ENCODE results near the gene CFAP65.

- TF ChIP-seq CREB1 (CRISPR knock-in tag; IDR thresholded peaks at IDR 0.05) (no peak), NFE2L1 (CRISPR knock-in tag; IDR thresholded peaks at IDR 0.05) (no peak), MLX (CRISPR knock-in tag; IDR thresholded peaks at IDR 0.05) (no peak), IRF2 (CRISPR knock-in tag; IDR thresholded peaks at IDR 0.05; ENCODE audit: borderline replicate concordance, low read depth) (no peak), CTCF (IDR thresholded peaks at IDR 0.05) (no peak)
Observed at GRCh38 chr2:219030177-219030940, 11.0 kb downstream of the CFAP65 start.
